Activated naive CD4-positive, alpha-beta T cell treated with anti-CD3 and anti-CD28 coated beads for 36 hours (primary cell): ENCODE measurements around the gene ARPC5. TPM values are rescaled to one million over a fixed set of nuclear protein-coding genes. Genes with fewer than 3 reads are reported as not detected.

Source experiments
- CTCF ChIA-PET: fragments of 350-600 bp; sonication (Branson Sonifier 250); formaldehyde crosslinking; loops from one replicate; lab custom pipeline; 2021; ENCODE audit warnings: antibody characterized with exemption; lab: Charles Lee
- DNase-seq: peaks from one replicate; pipeline ENCODE4 v3.0.0-alpha.2; 2020
- H3K27ac Mint-ChIP-seq: one replicate; pipeline ENCODE4 v1.8.0; 2021; ENCODE audit warnings: mild to moderate bottlenecking, mixed read lengths
- H3K27me3 Mint-ChIP-seq: one replicate; pipeline ENCODE4 v1.8.0; 2021; ENCODE audit warnings: low read depth, mixed read lengths
- H3K36me3 Mint-ChIP-seq: one replicate; pipeline ENCODE4 v1.8.0; 2021; ENCODE audit warnings: low read depth, mixed read lengths
- H3K4me1 Mint-ChIP-seq: one replicate; pipeline ENCODE4 v1.8.0; 2021; ENCODE audit warnings: low read depth, mixed read lengths
- H3K4me3 Mint-ChIP-seq: one replicate; pipeline ENCODE4 v1.8.0; 2021; ENCODE audit warnings: mild to moderate bottlenecking, moderate library complexity, mixed read lengths
- H3K9me3 Mint-ChIP-seq: one replicate; pipeline ENCODE4 v1.8.0; 2021; ENCODE audit warnings: mixed read lengths
- intact Hi-C: fragments of 100-400 bp; cut with micrococcal nuclease; formaldehyde crosslinking; loops from one replicate; pipeline ENCODE4 v1.15.1; 2023
- total RNA-seq, 2 experiments: library from RNA; stranded (reverse); gene quantifications; one replicate each; pipeline ENCODE4 v1.2.3, GENCODE V29; 2021

ARPC5 gene
- total RNA-seq, 2 experiments from 2014 or later, result 162 to 164 TPM

GRCh38 chr1:183592733-183593132, 42.9 kb downstream of the ARPC5 start:
- CTCF ChIA-PET, result interaction anchor here (0.9 kb wide), 1 partner anchor 122 kb away, joined by 4 read pairs; no protein-coding TSS in a partner anchor
- H3K9me3 Mint-ChIP-seq, result no peaks in the 10 kb centered on the region
- no peak overlapping the region for H3K4me3 Mint-ChIP-seq
- no peak for DNase-seq
- intact Hi-C loops, result no loop called here
- H3K27ac Mint-ChIP-seq, result no peak overlapping the region
- H3K4me1 Mint-ChIP-seq, result peaks cover 42% of the 10 kb centered on the region
- H3K36me3 Mint-ChIP-seq, result no peaks in the 10 kb centered on the region
- H3K27me3 Mint-ChIP-seq, result no peaks in the 10 kb centered on the region

DNA sequence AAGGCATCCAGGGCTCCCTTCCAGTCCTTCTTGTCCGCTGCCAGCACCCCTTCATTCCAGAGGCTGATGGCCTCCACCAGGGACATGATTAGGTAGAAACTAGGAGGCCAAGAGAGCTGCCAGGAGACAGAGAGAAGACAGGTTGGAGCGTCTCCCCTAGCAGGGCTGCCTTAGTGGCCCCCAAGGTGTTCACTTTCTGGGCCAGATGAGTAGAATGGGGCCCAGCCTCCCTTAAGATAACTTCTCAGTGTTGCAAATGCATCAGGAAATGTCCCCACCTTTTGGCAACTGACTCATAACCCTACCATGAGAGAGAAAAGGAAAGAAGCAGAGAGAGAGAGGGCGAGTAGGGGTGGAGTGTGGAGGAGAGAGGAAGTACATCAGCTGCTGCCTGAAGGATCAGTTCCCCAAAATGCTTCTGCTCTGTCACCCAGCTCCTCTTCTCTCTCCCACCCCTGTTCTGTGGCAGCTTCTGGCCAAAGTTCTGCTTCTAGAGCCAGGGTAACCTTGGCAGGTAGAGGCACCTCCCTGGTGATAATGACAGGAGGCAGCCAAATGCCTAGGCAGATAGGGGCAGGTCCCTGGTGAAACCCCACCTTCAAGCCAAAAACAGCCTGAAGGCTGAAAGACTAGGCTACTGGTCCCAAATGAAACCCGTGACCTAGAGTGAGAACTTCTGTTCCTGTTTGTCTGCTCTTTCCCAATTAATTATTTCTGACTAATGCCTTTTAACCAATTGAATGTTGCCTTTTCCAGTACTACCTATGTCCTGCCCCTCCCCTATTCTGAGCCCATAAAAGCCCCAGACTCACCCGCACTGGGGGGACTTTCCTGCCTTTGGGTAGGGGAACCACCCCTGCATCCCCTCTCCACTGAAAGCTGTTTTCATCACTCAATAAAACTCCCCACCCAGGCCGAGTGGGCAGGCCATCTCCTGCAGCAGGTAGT, 45.1 kb downstream of the ARPC5 start, which contains the start of gene NCF2:
TSS of gene NCF2 (minus strand) at position 216 of the 948 bp plus-strand sequence. CDS start at position 86, 130 bp downstream.
- DNase-seq, result peak; percentile 80
- CTCF ChIA-PET, result interaction anchor here (0.6 kb wide), 1 partner anchor 353 kb away, joined by 5 read pairs; no protein-coding TSS in a partner anchor
- intact Hi-C loops, result loop anchor here (1.0 to 2.0 kb wide), 5 partner anchors 23 to 120 kb away; no protein-coding TSS in a partner anchor

GRCh38 chr1:183589874-183590243, 45.7 kb downstream of the ARPC5 start:
- Mint-ChIP-seq H3K27me3 (no peaks in the 10 kb centered on the region), H3K27ac (peak overlapping the region; percentile 93), H3K4me3 (peak overlapping the region; percentile 49), H3K36me3 (no peaks in the 10 kb centered on the region), H3K4me1 (peaks cover 42% of the 10 kb centered on the region), H3K9me3 (no peaks in the 10 kb centered on the region)
- intact Hi-C loops, result loop anchor here (1.0 to 2.0 kb wide), 5 partner anchors 23 to 120 kb away; no protein-coding TSS in a partner anchor
- CTCF ChIA-PET, result no interaction called here
- no peak for DNase-seq

More for the DNA sequence above, 45.1 kb downstream of the ARPC5 start, which contains the start of gene NCF2:
- Mint-ChIP-seq H3K4me1 (peaks cover 42% of the 10 kb centered on the region), H3K4me3 (peak within 1 kb of the TSS; percentile 49), H3K9me3 (no peaks in the 10 kb centered on the region), H3K27ac (peak within 1 kb of the TSS; percentile 93), H3K27me3 (no peaks in the 10 kb centered on the region), H3K36me3 (no peaks in the 10 kb centered on the region)

DNA sequence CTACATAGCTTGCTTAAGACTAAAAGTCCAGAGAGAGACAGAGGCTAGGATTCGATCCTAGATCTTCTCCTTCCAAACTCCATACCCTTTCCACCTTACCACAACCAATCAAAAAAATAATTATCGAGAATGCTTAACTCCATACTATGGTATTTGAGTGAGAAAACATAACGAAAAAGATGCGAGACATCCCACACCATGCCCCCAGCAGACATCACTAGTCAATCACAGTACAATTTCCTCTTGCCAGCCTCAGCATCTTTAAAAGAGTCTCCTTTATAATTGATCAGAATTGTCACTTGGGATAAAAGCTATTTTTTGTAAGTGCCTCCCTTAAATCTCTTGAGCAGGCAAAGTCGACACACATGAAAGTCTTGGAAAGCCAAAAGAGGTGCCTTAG, 46.2 kb downstream of the ARPC5 start:
- H3K9me3 Mint-ChIP-seq, result no peaks in the 10 kb centered on the region
- H3K27ac Mint-ChIP-seq, result peak overlapping the region; percentile 93
- no peaks in the 10 kb centered on the region for H3K27me3 Mint-ChIP-seq
- intact Hi-C loops, result no loop called here
- H3K36me3 Mint-ChIP-seq, result no peaks in the 10 kb centered on the region
- H3K4me1 Mint-ChIP-seq, result peaks cover 42% of the 10 kb centered on the region
- no peak for DNase-seq
- H3K4me3 Mint-ChIP-seq, result peak overlapping the region; percentile 49
- CTCF ChIA-PET, result no interaction called here

- H3K27ac Mint-ChIP-seq, result no peak overlapping the region
- intact Hi-C loops, result no loop called here
- H3K4me1 Mint-ChIP-seq, result peaks cover 42% of the 10 kb centered on the region
- no peaks in the 10 kb centered on the region for H3K9me3 Mint-ChIP-seq
- CTCF ChIA-PET, result interaction anchor here (0.6 kb wide), 1 partner anchor 9 kb away, joined by 3 read pairs; no protein-coding TSS in a partner anchor
- H3K36me3 Mint-ChIP-seq, result no peaks in the 10 kb centered on the region
- DNase-seq, result peak; percentile 20
- no peaks in the 10 kb centered on the region for H3K27me3 Mint-ChIP-seq
- H3K4me3 Mint-ChIP-seq, result peak overlapping the region; percentile 49
These were observed 46.8 kb downstream of the ARPC5 start for GRCh38 chr1:183588827-183589226.

DNA sequence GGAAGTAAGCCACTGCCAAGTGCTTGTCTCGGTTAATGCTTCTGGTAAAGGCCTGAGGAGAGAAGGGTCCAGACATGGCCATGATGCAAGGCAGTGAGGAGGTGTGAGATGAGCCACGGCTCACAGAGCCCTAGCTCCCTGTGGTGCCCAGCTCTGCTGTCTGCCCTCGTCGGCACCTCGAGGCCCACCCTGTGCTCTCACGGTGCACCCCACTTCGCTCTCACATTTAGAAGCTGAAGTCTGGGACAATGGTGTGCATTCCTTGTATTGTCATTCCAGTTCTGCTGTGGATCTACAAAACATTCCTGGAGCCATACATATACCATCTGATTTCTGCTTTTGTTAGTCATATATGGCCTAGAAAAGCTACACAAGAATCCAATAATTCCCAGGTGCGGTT, 48.7 kb downstream of the ARPC5 start:
- no peak for DNase-seq
- CTCF ChIA-PET, result interaction anchor here (0.6 to 0.9 kb wide), 2 partner anchors 22 to 37 kb away, joined by 3 read pairs; no protein-coding TSS in a partner anchor
- intact Hi-C loops, result no loop called here
- no peaks in the 10 kb centered on the region for H3K36me3 Mint-ChIP-seq
- no peak overlapping the region for H3K27ac Mint-ChIP-seq
- H3K9me3 Mint-ChIP-seq, result no peaks in the 10 kb centered on the region
- no peak overlapping the region for H3K4me3 Mint-ChIP-seq
- peaks cover 27% of the 10 kb centered on the region for H3K4me1 Mint-ChIP-seq
- H3K27me3 Mint-ChIP-seq, result no peaks in the 10 kb centered on the region

- intact Hi-C loops, result no loop called here
These were observed 49.1 kb downstream of the ARPC5 start for GRCh38 chr1:183586455-183586854.

GRCh38 chr1:183585038-183585437, 50.5 kb downstream of the ARPC5 start:
- Mint-ChIP-seq H3K4me3 (no peak overlapping the region), H3K27ac (no peak overlapping the region), H3K4me1 (peaks cover 18% of the 10 kb centered on the region), H3K27me3 (no peaks in the 10 kb centered on the region), H3K36me3 (no peaks in the 10 kb centered on the region), H3K9me3 (no peaks in the 10 kb centered on the region)
- CTCF ChIA-PET, result no interaction called here
- DNase-seq, result no peak
- intact Hi-C loops, result no loop called here

More at GRCh38 chr1:183586455-183586854, 49.1 kb downstream of the ARPC5 start:
- H3K4me3 Mint-ChIP-seq, result no peak overlapping the region
- peaks cover 27% of the 10 kb centered on the region for H3K4me1 Mint-ChIP-seq
- H3K36me3 Mint-ChIP-seq, result no peaks in the 10 kb centered on the region
- DNase-seq, result no peak
- no peaks in the 10 kb centered on the region for H3K27me3 Mint-ChIP-seq
- no peak overlapping the region for H3K27ac Mint-ChIP-seq
- H3K9me3 Mint-ChIP-seq, result no peaks in the 10 kb centered on the region
- CTCF ChIA-PET, result interaction anchor here (0.9 kb wide), 1 partner anchor 21 kb away, joined by 3 read pairs; no protein-coding TSS in a partner anchor

- no peak overlapping the region for H3K27ac Mint-ChIP-seq
- no peaks in the 10 kb centered on the region for H3K9me3 Mint-ChIP-seq
- H3K4me3 Mint-ChIP-seq, result no peak overlapping the region
- no peaks in the 10 kb centered on the region for H3K27me3 Mint-ChIP-seq
- H3K36me3 Mint-ChIP-seq, result no peaks in the 10 kb centered on the region
- intact Hi-C loops, result no loop called here
- H3K4me1 Mint-ChIP-seq, result peaks cover 14% of the 10 kb centered on the region
- DNase-seq, result no peak
- CTCF ChIA-PET, result no interaction called here
These were observed 51.4 kb downstream of the ARPC5 start for GRCh38 chr1:183584147-183584546.

- Mint-ChIP-seq H3K27me3 (no peaks in the 10 kb centered on the region), H3K27ac (no peak overlapping the region), H3K36me3 (no peaks in the 10 kb centered on the region), H3K4me1 (peaks cover 8% of the 10 kb centered on the region), H3K9me3 (no peaks in the 10 kb centered on the region), H3K4me3 (no peak overlapping the region)
- intact Hi-C loops, result no loop called here
- CTCF ChIA-PET, result no interaction called here
- no peak for DNase-seq
These were observed 52.1 kb downstream of the ARPC5 start for GRCh38 chr1:183583466-183583865.

- no peak overlapping the region for H3K27ac Mint-ChIP-seq
- no peaks in the 10 kb centered on the region for H3K27me3 Mint-ChIP-seq
- CTCF ChIA-PET, result interaction anchor here (0.5 kb wide), 1 partner anchor 46 kb away, joined by 4 read pairs; no protein-coding TSS in a partner anchor
- H3K4me3 Mint-ChIP-seq, result no peak overlapping the region
- peaks cover 8% of the 10 kb centered on the region for H3K4me1 Mint-ChIP-seq
- DNase-seq, result no peak
- intact Hi-C loops, result no loop called here
- no peaks in the 10 kb centered on the region for H3K36me3 Mint-ChIP-seq
- H3K9me3 Mint-ChIP-seq, result no peaks in the 10 kb centered on the region
These were observed 53.4 kb downstream of the ARPC5 start for GRCh38 chr1:183582021-183582713.

- no peaks in the 10 kb centered on the region for H3K36me3 Mint-ChIP-seq
- no peak overlapping the region for H3K27ac Mint-ChIP-seq
These were observed 55.3 kb downstream of the ARPC5 start for GRCh38 chr1:183580281-183580682.

More at GRCh38 chr1:183580281-183580682, 55.3 kb downstream of the ARPC5 start:
- peak; percentile 32 for DNase-seq
- H3K27me3 Mint-ChIP-seq, result no peaks in the 10 kb centered on the region
- CTCF ChIA-PET, result interaction anchor here (0.6 to 2.0 kb wide), 9 partner anchors 10 to 200 kb away, joined by 3 to 8 read pairs (median 4); no protein-coding TSS in a partner anchor
- intact Hi-C loops, result loop anchor here (1.0 kb wide), 1 partner anchor 43 kb away; no protein-coding TSS in a partner anchor
- H3K9me3 Mint-ChIP-seq, result no peaks in the 10 kb centered on the region
- no peak overlapping the region for H3K4me3 Mint-ChIP-seq
- H3K4me1 Mint-ChIP-seq, result peaks cover 8% of the 10 kb centered on the region
